SHP77 treated with DMSO at 0.1 percent for 48 hours (cell line): ENCODE measurements around the gene LMBRD2.

Experiments used
- DNase-seq: peaks from one replicate; lab custom pipeline; 2025; lab: John Stamatoyannopoulos, UW

Gene LMBRD2

DNA sequence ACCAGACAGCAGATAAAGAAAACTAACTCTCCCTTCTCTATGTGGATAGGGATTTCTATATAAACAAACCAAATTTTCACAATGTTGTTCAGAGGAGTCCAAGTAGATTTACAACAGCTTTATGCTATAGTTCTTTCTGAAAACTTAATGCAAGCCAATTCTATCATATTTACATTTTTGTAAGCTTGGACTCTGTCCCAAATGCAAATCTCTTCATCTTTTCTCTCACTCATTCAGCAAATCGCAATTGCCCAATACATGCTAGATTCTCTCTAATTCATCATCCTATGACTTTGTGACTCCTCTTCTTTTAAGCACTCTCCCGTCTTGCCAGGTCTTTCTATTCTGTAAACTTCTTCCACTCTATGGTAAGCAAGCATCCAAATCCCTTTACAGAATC, 45.9 kb downstream of the LMBRD2 start:
- no peak for DNase-seq

DNA sequence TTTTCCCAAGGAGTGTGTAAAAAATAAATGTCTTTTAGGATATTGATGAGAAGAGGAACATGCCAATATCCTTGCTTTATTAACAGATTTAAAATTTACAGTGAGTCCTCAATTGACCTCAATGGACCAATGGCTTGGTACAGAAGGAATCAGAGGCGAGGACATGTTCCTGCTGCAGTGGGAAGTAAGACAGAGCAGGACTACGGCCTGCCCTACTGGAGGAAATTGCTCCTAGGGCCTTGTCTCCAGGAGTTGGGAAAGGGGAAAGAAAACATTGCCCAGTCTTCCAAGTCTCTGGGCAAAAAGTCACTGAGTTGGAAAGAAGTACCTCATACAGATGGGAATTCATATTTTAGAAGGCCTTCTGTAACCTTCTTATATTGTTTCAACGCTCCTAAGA, 51.9 kb downstream of the LMBRD2 start:
- DNase-seq: no peak

DNA sequence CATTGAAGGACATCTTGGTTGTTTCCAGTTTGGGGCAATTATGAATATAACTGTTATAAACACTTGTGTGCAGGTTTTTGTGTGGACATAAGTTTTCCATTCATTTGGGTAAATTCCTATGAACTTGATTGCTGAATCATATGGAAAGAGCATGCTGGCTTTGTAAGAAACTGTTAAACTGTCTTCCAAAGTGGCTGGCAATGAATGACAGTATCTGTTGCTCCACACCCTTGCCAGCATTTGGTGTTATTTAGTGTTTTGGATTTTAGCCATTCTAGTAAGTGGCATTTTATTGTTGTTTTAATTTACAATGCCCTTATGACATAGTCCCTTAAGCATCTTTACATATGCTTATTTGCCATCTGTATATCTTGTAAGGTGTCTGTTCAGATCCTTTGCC, 55.2 kb downstream of the LMBRD2 start:
- DNase-seq: no peak

DNA sequence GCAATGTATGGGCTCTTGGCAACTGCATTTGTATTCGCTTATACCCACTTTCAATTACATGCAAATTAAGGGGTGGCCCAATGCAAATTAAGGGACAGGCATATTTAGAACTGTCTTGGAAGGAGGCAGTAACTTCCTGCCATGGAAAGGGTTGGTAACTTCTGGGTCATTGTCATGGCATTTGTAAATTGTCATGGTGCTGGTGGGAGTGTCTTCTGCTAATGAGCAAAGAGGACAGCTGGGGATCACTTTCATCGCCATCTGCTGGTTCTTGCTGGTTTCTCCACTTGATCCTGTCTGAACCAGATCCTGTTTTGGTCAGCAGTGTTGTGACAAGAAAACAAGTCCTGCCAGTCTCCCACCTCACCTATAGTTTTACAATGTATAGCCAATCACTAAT, 61.7 kb downstream of the LMBRD2 start:
- DNase-seq: no peak

DNA sequence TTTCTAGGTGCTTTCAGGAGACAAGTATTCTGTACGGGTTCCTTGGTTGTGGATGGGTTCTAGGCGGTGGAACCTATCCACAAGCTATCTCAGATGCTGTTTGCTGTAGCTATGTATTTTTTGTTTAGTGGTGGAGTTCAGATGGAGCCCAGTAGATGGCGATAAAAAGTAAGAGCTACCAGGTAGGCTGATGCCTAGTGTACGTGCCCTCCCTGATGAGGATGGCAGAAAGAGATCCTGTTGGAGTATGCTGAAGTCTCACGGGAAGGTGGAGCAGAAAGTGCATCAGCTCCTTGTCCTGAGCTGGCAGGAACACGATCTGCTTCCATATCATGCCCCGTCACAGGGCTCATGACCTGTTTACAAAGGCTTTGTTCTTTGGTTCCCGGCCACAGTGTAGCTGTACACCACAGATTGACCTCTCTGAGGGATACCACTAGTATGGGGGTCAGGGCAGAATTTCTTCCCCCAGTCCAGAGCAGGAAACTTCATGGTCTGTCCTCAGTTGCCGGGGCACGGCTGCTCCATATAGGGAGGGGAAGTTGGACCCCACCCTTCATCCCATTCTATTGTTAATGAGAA, 72.4 kb downstream of the LMBRD2 start:
- peak; percentile 69 for DNase-seq

DNA sequence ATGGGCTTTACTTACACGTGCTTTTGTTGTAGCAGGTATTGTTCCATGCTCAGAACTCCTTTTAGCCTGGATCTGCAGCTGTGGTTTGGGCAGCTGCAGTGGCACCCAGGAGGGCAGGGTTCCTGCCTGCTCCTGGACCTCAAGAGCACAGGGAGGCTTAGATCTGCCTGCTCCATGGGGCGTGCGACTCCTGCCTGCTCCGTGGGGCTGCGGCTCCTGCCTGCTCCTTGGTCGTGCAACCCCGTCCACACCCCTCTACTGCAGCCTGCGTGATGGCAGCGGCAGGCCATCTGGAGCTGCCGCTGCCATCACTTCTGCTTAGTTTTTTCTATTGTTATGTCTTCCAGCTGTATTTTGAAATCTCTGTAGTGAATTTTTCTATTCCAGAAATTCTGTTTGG, 73.3 kb downstream of the LMBRD2 start:
- no peak for DNase-seq

DNA sequence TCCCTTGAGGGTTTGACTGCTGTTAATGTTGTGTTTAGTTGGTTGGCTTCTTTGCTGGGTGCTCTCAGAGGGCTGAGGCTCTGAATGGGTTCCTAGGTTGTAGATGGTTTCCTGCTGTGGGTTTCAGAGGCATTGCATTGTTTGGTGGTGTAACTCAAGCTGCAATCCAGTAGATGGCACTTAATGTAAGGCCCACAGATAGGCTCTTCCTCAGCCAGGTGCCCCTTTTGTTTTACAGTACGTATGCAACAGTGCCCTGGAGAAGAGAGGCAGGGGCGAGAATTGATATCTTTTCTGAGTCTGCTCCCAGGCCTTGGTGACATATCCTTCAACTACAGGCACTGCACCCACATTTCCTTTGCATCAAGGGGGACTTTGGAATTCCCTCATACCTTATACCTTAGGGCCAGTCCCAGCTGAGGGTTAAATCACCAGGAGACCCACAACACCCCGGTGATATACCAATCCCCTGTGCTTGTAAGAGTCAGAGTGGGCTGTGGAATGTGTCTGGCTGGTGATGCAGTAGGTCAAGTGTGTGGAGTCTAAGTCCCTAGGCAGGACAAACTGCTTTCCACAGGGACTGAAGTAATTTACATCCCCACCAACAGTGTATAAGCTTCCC, 78.0 kb downstream of the LMBRD2 start:
- DNase-seq: peak; percentile 50

DNA sequence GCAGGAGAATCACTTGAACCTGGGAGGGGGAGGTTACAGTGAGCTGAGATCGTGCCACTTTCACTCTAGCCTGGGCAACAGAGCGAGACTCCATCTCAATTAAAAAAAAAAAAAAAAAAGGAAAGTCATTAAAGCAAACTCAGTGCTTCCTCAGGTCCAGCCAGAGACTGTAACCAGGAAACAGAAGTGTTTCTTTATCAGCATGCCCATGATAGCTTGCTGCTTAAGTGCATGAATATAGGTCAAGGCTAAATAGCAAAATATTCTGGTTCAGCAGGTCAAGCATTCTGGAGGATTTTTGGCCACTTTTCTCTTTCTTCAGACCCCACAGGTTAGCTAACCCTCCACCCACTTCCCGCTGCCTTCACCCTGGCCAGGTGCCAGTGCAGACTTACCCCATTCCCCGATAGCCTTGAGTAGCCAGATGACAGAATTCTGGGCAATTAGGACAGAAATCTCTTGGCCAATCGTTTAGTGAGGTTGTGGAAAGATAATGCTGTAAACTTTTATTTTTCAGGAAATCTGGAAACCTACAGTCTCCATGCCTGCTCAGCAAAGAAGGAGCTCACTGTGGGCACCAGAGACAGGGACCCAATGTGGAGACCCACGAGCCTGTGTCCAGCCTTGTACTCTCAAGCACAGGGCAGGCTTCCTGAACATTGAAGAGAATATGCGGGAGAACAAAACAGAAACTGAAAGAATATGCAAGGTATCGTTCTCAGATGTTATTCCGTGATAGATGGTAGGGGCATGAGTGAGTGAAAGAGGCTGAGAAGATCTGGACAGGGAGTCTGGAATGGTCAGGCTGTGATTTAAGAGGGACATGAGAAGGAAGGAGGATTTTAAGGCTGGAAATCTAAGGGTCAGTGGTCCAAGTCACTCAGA, 80.8 kb downstream of the LMBRD2 start:
- DNase-seq: no peak

DNA sequence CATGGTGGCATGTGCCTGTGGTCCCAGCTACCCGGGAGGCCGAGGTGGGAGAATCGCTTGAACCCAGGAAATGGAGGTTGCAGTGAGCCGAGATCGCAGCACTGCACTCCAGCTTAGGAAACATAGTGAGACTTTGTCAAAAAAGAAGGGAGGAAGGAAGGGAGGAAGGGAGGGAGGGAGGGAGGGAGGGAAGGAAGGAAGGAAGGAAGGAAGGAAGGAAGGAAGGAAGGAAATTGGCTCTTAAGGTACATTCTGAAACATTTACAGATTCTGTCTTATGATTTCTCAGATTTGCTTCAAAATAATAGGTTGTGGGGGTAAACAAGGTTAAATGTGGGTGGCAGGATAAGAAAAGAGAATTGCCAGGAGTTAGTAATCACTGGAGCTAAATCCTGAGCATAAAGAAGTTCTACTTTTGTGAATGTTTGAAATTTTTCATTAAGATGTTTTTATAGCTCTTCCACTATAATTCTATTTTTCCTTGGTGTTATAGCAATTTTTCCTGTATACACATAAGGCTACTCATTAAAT, 82.9 kb downstream of the LMBRD2 start:
- DNase-seq: no peak

DNA sequence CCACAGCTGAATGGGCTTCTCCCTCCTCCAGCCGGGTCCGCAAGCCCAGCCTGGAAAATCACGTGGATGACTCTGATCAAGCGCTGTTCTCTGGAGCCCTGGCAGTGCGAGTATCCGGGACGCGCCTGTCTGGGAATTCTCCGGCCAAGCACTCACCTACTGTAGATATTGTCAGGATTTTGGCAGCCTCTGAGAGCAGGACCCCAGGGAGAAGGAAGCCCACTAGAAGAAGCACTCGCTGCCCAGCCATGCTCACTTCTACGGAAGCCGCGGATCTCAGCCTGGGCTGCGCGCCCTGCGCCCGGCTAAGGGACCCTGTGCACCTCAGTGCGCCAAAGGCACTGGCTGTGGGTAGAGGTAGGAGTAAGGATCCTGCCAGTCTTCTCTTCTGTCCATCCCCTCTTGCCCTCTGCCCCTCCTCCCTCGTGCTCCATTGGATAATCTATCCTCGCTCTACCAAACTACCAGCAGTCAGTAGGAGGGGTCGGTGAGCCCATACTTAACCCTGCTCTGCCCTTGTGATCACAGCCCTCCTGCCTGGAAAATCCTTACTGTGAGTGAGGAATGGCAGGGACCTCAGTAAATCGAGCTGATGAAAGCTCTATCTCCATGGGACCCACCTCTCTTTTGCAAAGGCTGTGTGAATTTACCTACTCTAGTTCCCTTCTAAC, 85.0 kb downstream of the LMBRD2 start, which contains the start of gene UGT3A2:
Gene UGT3A2, minus strand, starts transcription at position 343 of the 671 bp plus-strand sequence. Its CDS starts 93 bp downstream, at position 250.
- DNase-seq: no peak

DNA sequence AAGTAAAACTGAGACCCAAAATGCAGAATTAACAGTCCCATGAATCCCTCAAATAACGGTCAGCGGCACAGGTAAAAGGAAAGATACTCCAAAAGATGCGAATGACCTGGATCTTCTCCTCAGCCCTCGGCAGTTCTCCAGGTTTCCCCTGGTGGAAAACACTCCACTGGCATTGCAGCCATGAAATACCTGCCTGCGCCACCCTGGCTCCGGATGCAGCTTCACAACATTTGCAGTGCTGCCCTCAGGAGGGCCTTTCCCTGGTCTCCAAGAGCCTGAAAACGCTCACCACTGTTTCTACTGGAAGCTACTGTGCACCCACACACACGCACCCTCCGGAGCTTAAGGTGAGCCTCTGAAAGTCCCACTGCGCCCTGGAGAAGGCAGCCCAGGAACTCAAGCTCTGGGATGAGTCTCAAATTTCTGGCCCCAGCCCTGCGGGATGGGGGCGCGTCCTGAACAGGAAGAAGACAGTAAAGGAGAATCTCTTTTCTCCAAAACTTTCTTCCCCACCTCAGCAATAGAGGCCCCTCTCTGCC, 85.6 kb downstream of the LMBRD2 start:
- DNase-seq: no peak

DNA sequence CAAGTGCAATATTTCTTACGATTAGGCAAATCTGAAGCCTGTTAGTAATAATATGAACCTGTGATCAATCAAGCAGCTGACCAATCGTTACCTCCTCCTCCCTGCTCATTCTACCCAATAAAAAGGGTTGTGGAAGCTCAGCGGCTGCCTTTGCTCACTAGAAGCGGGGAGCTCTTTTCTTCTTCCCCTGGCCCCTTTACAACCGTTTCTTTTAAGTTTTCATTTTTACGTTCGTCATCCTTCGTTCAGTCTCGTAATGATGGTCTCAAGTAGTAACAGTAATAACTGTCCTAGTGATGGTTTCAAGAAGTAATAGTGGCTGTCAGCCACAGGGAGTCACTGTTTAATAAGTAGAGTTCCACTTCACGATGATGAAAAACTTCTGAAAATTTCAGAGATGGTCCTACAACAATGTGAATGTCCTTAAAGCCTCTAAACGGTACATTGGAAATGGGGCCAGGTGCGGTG, 91.2 kb downstream of the LMBRD2 start:
- DNase-seq: no peak

DNA sequence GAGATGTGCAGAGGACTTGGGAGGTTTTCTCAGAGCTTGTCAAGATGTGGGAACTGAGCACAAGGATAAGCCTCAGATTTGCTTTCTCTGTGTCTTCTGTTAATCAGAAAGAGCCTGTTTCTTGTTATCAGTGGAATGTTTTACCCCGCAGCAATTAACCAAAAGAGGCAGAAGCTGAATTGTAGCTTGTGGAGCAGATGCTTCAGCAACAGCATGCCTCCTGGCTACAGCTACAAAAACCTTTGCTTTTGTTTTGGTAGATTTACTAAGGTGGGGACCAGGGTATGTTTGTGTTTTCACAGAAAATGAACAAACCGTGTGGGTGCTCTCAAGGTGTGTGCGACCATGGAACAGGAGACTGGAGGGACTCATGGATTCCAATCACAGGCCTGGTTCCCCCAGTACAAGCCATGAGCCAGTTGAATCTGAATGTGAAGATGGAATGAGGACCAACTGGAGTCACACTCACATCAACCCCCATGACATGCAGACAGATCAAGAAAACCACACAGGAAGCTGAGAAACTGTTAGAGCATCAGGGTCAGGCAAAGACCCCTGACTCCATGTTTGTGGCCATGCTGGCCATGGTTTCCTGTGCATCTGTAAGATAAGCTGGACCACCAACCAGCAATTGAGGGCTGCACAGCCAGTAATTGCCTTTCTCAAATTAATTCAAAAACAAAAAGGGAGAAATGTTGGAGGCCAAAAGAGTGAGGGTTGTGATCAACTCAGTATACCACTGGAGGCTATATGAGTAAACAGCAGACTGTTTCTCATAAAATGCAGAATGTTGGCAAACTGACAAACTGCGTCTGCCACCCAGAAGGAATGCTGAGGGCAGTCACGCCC, 91.9 kb downstream of the LMBRD2 start:
- DNase-seq: no peak

DNA sequence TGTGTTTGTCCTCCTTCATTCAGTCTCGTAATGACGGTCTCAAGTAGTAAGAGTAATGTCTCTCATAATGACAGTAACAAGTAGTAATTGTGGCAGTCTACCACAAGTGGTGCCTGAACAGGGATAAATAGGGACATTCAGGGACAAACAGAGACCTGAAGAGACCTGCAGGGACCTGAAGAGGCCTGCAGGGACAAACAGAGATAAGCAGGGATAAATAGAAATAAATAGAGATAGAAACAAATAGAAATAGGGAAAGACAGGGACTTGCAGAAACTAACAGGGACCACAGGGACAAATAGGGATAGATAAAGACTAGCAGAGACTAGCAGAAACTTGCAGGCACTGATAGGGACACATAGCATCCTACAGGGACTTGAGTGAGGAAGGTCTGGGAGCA, 92.9 kb downstream of the LMBRD2 start:
- no peak for DNase-seq

DNA sequence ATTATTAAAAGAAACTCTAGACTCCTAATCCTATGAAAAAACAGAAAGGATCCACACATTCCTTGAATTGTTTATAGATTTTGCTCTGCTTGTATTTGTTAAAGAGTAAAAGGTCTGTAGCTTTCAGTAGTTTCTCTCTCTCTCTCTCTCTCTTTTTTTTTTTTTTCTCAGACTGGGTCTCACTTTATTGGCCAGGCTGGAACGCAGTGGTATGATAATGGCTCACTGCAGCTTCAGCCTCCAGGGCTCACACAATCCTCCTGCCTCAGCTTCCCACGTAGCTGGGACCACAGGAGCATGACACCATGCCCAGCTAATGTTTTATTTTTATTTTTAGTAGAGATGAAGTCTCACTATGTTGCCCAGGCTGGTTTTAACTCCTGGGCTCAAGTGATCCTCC, 94.3 kb downstream of the LMBRD2 start:
- DNase-seq: no peak

DNA sequence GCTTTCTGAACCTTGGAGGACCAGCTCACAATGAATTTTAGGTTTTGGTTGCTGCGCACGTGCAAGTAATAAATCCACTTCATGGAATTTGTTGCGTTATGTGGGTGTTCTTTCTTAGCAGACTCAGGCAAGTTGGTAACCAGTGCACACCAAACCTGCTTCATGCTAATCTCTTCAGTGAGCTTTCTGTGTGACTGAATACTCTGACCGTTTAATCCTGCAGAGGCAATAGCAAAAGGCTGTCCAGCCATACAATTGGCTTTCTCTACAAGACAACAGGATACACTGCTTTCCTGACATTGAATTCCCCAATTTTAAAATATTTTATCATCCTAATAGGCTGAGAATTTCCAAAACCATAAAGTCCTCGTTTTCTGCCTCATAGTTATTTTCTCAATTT, 95.3 kb downstream of the LMBRD2 start:
- DNase-seq: no peak

DNA sequence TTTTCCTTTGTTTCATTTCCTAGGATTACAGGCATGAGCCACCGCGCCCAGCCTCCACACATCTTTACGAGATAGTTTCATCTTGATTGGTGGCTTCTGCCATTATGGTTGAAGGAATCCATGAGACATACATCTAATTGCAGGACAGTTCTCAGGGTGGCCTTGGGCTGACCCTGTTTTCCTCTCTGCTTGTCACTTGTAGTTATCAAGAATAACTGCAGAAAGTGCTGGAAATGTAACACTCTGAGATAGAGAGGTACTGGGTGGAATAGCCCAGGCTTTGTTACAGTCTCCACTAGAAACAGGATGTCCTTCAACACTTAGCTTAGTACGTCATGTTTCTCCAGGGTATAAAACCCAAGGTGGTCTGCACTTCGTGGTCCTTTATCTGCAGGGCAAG, 95.7 kb downstream of the LMBRD2 start:
- DNase-seq: no peak

DNA sequence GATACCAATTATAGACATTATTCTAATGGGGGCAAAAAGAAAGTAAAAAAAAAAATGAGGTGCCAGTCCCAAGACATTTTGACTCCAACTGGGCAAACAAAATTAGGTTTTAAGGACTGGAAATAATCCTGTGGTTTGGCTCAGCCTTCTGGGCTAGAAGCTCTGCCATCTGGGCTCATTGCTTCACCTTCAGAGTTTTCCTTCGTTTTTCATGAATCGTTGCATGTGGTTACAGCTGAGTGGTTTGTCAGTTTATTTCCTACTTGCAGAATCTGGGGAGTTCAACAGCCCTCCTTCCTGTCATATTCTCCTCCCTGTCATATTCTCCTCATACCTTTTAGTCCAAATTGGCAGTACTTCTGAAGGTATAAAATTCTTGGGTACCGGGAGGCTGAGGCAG, 97.0 kb downstream of the LMBRD2 start:
- DNase-seq: no peak

DNA sequence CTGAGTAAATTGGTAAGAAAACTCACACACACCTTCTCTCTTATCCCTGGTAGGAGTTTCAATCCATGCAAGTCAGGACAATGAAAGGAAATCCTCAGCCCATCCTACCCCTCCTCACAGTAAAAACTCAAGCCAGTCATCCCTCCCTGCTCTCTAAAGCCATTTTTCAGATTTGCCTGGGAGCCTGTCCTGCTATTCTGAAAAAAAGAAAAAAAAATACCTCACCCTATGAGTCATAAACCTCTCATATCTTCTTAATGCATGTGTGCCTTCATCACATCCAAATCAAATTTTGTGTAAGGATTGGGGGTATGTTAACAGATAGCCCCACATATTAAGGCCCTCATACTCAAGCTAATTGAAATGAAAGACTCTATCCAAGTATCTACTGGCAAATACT, 99.1 kb downstream of the LMBRD2 start:
- no peak for DNase-seq

DNA sequence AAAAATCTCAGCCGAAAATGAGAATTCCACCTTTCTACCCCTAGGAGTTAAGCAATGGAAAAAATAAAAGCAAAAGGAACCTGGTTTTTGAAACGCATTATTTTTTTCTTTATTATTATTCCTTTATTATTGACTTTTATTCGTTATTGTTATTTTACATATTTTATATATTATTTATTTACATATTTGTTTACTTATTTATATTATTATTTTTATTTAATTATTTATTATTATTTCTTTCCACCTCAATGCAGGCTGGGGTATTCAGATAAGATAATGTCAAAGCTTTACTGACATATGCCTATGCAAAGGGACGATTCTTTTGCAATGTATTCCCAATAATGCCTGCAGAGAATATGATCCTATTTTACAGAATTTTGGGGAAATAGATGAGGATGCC, 101.7 kb downstream of the LMBRD2 start:
- no peak for DNase-seq
